Panc1 (cell line): ENCODE results near the gene OLFML2A. TPM values are rescaled to one million over a fixed set of nuclear protein-coding genes. Genes with fewer than 3 reads are reported as not detected.
A peak's percentile ranks its signal among the peaks of the same experiment; 100 is the strongest.

Experiments used
- ATAC-seq: fragments of 200-7000 bp; cut with Tn5 transposase; 2 replicates; pipeline ENCODE4 v1.9.1; 2020; ENCODE audit warnings: mild to moderate bottlenecking, moderate library complexity
- BruUV-seq: library from RNA; stranded (reverse); fragments of 400-500 nt; replicated peaks from 2 replicates; lab custom pipeline; 2021; lab: Mats Ljungman, UMichigan
- CTCF ChIA-PET: fragments of 300-600 bp; sonication (Branson Sonifier 250); formaldehyde crosslinking; loops from one replicate; lab custom pipeline; 2022; ENCODE audit warnings: antibody characterized with exemption; lab: Charles Lee
- POLR2A ChIA-PET: fragments of 300-600 bp; sonication (Branson Sonifier 250); formaldehyde crosslinking; loops from one replicate; lab custom pipeline; 2022; ENCODE audit warnings: antibody characterized with exemption; lab: Charles Lee
- DNase-seq: peaks from one replicate; pipeline ENCODE4 v3.0.0-alpha.2; 2010; ENCODE audit warnings: low read depth, low spot score
- H3K27ac ChIP-seq: 2 replicates; pipeline ENCODE4 v1.5.1; 2011; ENCODE audit warnings: mild to moderate bottlenecking, low read length, inconsistent platforms
- H3K27me3 ChIP-seq: fragments of 200-500 bp; sonication (Bioruptor generic); 2 replicates; pipeline ENCODE4 v1.6.0; 2014; ENCODE audit warnings: low read length, inconsistent platforms; ENCODE audit not compliant: control insufficient read depth, insufficient read depth
- H3K36me3 ChIP-seq: fragments of 200-500 bp; sonication (Bioruptor generic); 2 replicates; pipeline ENCODE4 v1.5.1; 2014; ENCODE audit warnings: inconsistent platforms, mild to moderate bottlenecking, low read length, moderate library complexity; ENCODE audit not compliant: control insufficient read depth, insufficient read depth
- H3K4me1 ChIP-seq: 2 replicates; pipeline ENCODE4 v1.5.1; 2011; ENCODE audit warnings: inconsistent platforms, mild to moderate bottlenecking, low read length, moderate library complexity; ENCODE audit not compliant: control insufficient read depth, insufficient read depth
- H3K4me3 ChIP-seq, 2 experiments: 2 replicates each; pipeline ENCODE4 v1.5.1; 2011 to 2012; ENCODE audit warnings: low read depth in 2 of 2, low read length in 2 of 2, mild to moderate bottlenecking in 2 of 2, inconsistent platforms in 1 of 2, moderate library complexity in 1 of 2
- H3K9me3 ChIP-seq: fragments of 200-500 bp; sonication (Bioruptor generic); 2 replicates; pipeline ENCODE4 v1.5.1; 2014; ENCODE audit warnings: low read depth, mild to moderate bottlenecking, inconsistent platforms, low read length, moderate library complexity; ENCODE audit not compliant: control insufficient read depth, insufficient read depth
- CTCF ChIP-seq: fragments of 450-650 bp; IDR thresholded peaks from 2 replicates; pipeline ENCODE4 v1.5.1; 2017; ENCODE audit warnings: mild to moderate bottlenecking
- POLR2AphosphoS5 ChIP-seq: IDR thresholded peaks from 2 replicates; pipeline ENCODE4 v1.6.1; 2012; ENCODE audit warnings: mild to moderate bottlenecking, low read depth, low read length, moderate library complexity
- SIN3A ChIP-seq: IDR thresholded peaks from 2 replicates; pipeline ENCODE4 v1.6.1; 2012; ENCODE audit warnings: low read depth, mild to moderate bottlenecking, low read length, moderate library complexity, borderline replicate concordance; ENCODE audit not compliant: insufficient read depth
- TCF7L2 ChIP-seq: IDR thresholded peaks from 2 replicates; pipeline ENCODE4 v1.6.1; 2011; ENCODE audit warnings: mild to moderate bottlenecking, low read depth, low read length, inconsistent platforms
- in situ Hi-C: cut with HindIII; loops from 2 replicates; pipeline ENCODE4 v1.10.0; 2016; ENCODE audit warnings: low sequenced_read_pairs, low pct_unique_long_range_greater_than_20kb
- intact Hi-C: fragments of 100-400 bp; cut with micrococcal nuclease; formaldehyde crosslinking; loops from one replicate; pipeline ENCODE4 v1.10.0; 2022; ENCODE audit not compliant: unreplicated experiment
- total RNA-seq: library from RNA; stranded (reverse); gene quantifications from one replicate; pipeline ENCODE4 v1.2.1, GENCODE V29; 2021; ENCODE audit not compliant: unreplicated experiment
- TF ChIP-seq, protein P1 (sequence below), 2 experiments: IDR thresholded peaks; 2 replicates each; pipeline ENCODE4 v1.6.1; 2011 to 2012; ENCODE audit warnings: low read depth in 2 of 2, control low read depth in 1 of 2, low read length in 1 of 2, mild to moderate bottlenecking in 1 of 2, moderate library complexity in 1 of 2; ENCODE audit not compliant: insufficient read depth in 1 of 2

OLFML2A gene
- total RNA-seq, 1 experiment from 2014 or later, result 44.5 TPM

- Histone ChIP-seq H3K27ac (no peak overlapping the region), H3K4me3 (no peak overlapping the region), H3K27me3 (no peaks in the 10 kb centered on the region), H3K9me3 (no peaks in the 10 kb centered on the region), H3K36me3 (no peaks in the 10 kb centered on the region; the same call in 1 of the 2 replicates), H3K4me1 (peaks cover 35% of the 10 kb centered on the region)
- in situ Hi-C loops, result no loop called here
- TF ChIP-seq SIN3A, result no peak
- ChIA-PET CTCF (interaction anchor here (1.0 kb wide), 1 partner anchor 148 kb away, joined by 4 read pairs; no protein-coding TSS in a partner anchor), POLR2A (interaction anchor here (0.6 kb wide), 1 partner anchor 150 kb away, joined by 11 read pairs; no protein-coding TSS in a partner anchor)
- no TSS peak for BruUV-seq
- ATAC-seq (no peak), DNase-seq (no peak)
- intact Hi-C loops, result no loop called here
Measured at GRCh38 chr9:124765439-124765835, 11.5 kb upstream of the OLFML2A start.

GRCh38 chr9:124766326-124766725 is 10.6 kb upstream of the OLFML2A start:
- DNase-seq, result no peak
- BruUV-seq, result no TSS peak
- H3K4me3 ChIP-seq, result no peak overlapping the region
- H3K9me3 ChIP-seq, result no peaks in the 10 kb centered on the region
- peaks cover 35% of the 10 kb centered on the region for H3K4me1 ChIP-seq
- POLR2A ChIA-PET, result no interaction called here
- H3K27ac ChIP-seq, result no peak overlapping the region
- in situ Hi-C loops (no loop called here), intact Hi-C loops (no loop called here)
- ATAC-seq, result no peak
- H3K36me3 ChIP-seq, result no peaks in the 10 kb centered on the region; the same call in 1 of the 2 replicates
- H3K27me3 ChIP-seq, result no peaks in the 10 kb centered on the region
- no peak for TF ChIP-seq POLR2AphosphoS5
- CTCF ChIA-PET, result interaction anchor here (0.8 to 1.2 kb wide), 2 partner anchors 154 to 214 kb away, joined by 3 to 4 read pairs; no protein-coding TSS in a partner anchor

DNA sequence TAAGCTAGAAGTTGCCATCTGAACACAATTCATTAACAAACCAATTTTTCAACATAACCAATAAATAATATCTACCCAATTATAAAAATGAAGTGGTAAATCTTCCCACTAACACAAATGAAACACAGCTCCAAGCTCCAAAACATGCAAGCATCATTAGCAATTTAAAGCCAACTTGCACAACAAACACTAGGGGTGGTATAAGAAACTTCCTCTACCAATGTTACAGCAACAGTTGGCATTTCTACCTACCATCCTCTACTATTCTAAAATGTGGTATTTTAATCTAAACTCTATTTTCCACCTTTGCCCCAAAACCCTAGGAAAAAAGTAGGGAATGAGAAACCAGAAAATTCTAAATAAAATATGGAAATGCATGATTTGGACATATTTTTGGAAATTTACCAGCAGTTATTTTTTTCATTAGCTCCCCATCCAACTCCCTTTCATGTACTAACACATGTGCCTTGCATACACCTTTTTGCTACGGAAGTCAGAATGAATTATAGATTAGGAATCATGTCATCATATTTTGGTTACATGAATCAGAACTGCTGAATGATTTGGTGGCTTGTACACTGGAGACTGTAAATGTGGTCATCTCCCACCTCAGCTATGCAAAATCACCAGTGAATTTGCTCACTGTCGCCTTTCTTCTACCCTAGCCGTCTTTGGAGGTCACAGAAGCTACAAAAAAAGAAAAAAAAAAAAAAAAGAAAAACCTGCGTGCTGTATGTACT is 9.9 kb upstream of the OLFML2A start:
- in situ Hi-C loops (no loop called here), intact Hi-C loops (no loop called here)
- no peak for TF ChIP-seq POLR2AphosphoS5
- TF ChIP-seq, protein P1, sequence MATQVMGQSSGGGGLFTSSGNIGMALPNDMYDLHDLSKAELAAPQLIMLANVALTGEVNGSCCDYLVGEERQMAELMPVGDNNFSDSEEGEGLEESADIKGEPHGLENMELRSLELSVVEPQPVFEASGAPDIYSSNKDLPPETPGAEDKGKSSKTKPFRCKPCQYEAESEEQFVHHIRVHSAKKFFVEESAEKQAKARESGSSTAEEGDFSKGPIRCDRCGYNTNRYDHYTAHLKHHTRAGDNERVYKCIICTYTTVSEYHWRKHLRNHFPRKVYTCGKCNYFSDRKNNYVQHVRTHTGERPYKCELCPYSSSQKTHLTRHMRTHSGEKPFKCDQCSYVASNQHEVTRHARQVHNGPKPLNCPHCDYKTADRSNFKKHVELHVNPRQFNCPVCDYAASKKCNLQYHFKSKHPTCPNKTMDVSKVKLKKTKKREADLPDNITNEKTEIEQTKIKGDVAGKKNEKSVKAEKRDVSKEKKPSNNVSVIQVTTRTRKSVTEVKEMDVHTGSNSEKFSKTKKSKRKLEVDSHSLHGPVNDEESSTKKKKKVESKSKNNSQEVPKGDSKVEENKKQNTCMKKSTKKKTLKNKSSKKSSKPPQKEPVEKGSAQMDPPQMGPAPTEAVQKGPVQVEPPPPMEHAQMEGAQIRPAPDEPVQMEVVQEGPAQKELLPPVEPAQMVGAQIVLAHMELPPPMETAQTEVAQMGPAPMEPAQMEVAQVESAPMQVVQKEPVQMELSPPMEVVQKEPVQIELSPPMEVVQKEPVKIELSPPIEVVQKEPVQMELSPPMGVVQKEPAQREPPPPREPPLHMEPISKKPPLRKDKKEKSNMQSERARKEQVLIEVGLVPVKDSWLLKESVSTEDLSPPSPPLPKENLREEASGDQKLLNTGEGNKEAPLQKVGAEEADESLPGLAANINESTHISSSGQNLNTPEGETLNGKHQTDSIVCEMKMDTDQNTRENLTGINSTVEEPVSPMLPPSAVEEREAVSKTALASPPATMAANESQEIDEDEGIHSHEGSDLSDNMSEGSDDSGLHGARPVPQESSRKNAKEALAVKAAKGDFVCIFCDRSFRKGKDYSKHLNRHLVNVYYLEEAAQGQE (IDR thresholded peaks at IDR 0.05; ENCODE audit: insufficient read depth in 1 of 2, low read depth in 2 of 2, low read length in 1 of 2), result no peak
- no peak for TF ChIP-seq SIN3A
- TF ChIP-seq TCF7L2, result no peak
- TF ChIP-seq CTCF, result peak; percentile 30; the same call in 1 of the 2 replicates
- POLR2A ChIA-PET, result no interaction called here
- no peak overlapping the region for H3K4me3 ChIP-seq
- no peak for DNase-seq
- CTCF ChIA-PET, result interaction anchor here (0.8 to 1.2 kb wide), 2 partner anchors 155 to 215 kb away, joined by 3 to 4 read pairs; no protein-coding TSS in a partner anchor
- no peak overlapping the region for H3K27ac ChIP-seq
- no peaks in the 10 kb centered on the region for H3K9me3 ChIP-seq
- BruUV-seq, result no TSS peak
- no peaks in the 10 kb centered on the region for H3K27me3 ChIP-seq
- ATAC-seq, result no peak
- no peaks in the 10 kb centered on the region; the same call in 1 of the 2 replicates for H3K36me3 ChIP-seq
- H3K4me1 ChIP-seq, result peaks cover 35% of the 10 kb centered on the region
